H9 (cell line): ENCODE measurements around the gene BMERB1. TPM values are rescaled to one million over a fixed set of nuclear protein-coding genes. Genes with fewer than 3 reads are reported as not detected.

Source experiments
- DNase-seq: peaks from one replicate; pipeline ENCODE4 v3.0.0-alpha.2; 2017
- H2AFZ ChIP-seq: one replicate; pipeline ENCODE4 v1.6.1; 2013; ENCODE audit warnings: mild to moderate bottlenecking, low read length, control low read depth, moderate library complexity
- H2AK5ac ChIP-seq: 2 replicates; pipeline ENCODE4 v1.6.1; 2013; ENCODE audit warnings: low read length, control low read depth, mixed read lengths; ENCODE audit not compliant: insufficient read length
- H2BK120ac ChIP-seq: one replicate; pipeline ENCODE4 v1.6.1; 2013; ENCODE audit warnings: low read depth, mild to moderate bottlenecking, low read length, control low read depth, inconsistent platforms; ENCODE audit not compliant: poor library complexity, severe bottlenecking
- H2BK12ac ChIP-seq: 2 replicates; pipeline ENCODE4 v1.6.1; 2013; ENCODE audit warnings: low read length, control low read depth, mixed read lengths, low read depth; ENCODE audit not compliant: insufficient read length
- H2BK15ac ChIP-seq: 2 replicates; pipeline ENCODE4 v1.6.1; 2013; ENCODE audit warnings: low read depth, low read length, control low read depth
- H2BK20ac ChIP-seq: one replicate; pipeline ENCODE4 v1.6.1; 2013; ENCODE audit warnings: low read depth, mild to moderate bottlenecking, low read length, control low read depth, inconsistent platforms; ENCODE audit not compliant: poor library complexity, severe bottlenecking
- H2BK5ac ChIP-seq: 2 replicates; pipeline ENCODE4 v1.6.1; 2013; ENCODE audit warnings: low read length, control low read depth, mixed read lengths; ENCODE audit not compliant: insufficient read length
- H3K14ac ChIP-seq: 2 replicates; pipeline ENCODE4 v1.6.1; 2013; ENCODE audit warnings: low read length, control low read depth; ENCODE audit not compliant: insufficient read depth
- H3K18ac ChIP-seq: 2 replicates; pipeline ENCODE4 v1.6.1; 2013; ENCODE audit warnings: low read depth, mild to moderate bottlenecking, mixed read lengths, low read length, control low read depth; ENCODE audit not compliant: insufficient read length
- H3K23ac ChIP-seq: 2 replicates; pipeline ENCODE4 v1.6.1; 2013; ENCODE audit warnings: low read length, control low read depth, mixed read lengths, low read depth; ENCODE audit not compliant: insufficient read length
- H3K23me2 ChIP-seq: 2 replicates; pipeline ENCODE4 v1.6.1; 2013; ENCODE audit warnings: low read depth, mild to moderate bottlenecking, mixed read lengths, low read length, control low read depth; ENCODE audit not compliant: insufficient read length, poor library complexity, severe bottlenecking
- H3K27ac ChIP-seq: 2 replicates; pipeline ENCODE4 v1.5.1; 2013; ENCODE audit warnings: low read length, control low read depth, mixed read lengths, low read depth; ENCODE audit not compliant: insufficient read length
- H3K27me3 ChIP-seq: 2 replicates; pipeline ENCODE4 v1.6.1; 2013; ENCODE audit warnings: low read length, control low read depth, inconsistent platforms; ENCODE audit not compliant: insufficient read depth
- H3K4ac ChIP-seq: 2 replicates; pipeline ENCODE4 v1.6.1; 2013; ENCODE audit warnings: low read depth, mild to moderate bottlenecking, control low read depth, inconsistent platforms, low read length, moderate library complexity
- H3K4me1 ChIP-seq: 2 replicates; pipeline ENCODE4 v1.6.1; 2013; ENCODE audit warnings: low read length, control low read depth, inconsistent platforms; ENCODE audit not compliant: insufficient read depth
- H3K4me2 ChIP-seq: 2 replicates; pipeline ENCODE4 v1.6.1; 2013; ENCODE audit warnings: low read length, control low read depth, mixed read lengths; ENCODE audit not compliant: insufficient read length, insufficient read depth
- H3K56ac ChIP-seq: 2 replicates; pipeline ENCODE4 v1.6.1; 2013; ENCODE audit warnings: low read depth, mild to moderate bottlenecking, mixed read lengths, low read length, control low read depth; ENCODE audit not compliant: insufficient read length
- H3K79me1 ChIP-seq: 2 replicates; pipeline ENCODE4 v1.6.1; 2013; ENCODE audit warnings: low read depth, mild to moderate bottlenecking, moderate library complexity, low read length, control low read depth, inconsistent platforms; ENCODE audit not compliant: insufficient read depth, poor library complexity, severe bottlenecking
- H3K79me2 ChIP-seq: 2 replicates; pipeline ENCODE4 v1.6.1; 2013; ENCODE audit warnings: low read length, control low read depth, inconsistent platforms; ENCODE audit not compliant: insufficient read depth
- H3K9ac ChIP-seq: 2 replicates; pipeline ENCODE4 v1.6.1; 2013; ENCODE audit warnings: low read length, control low read depth, mixed read lengths; ENCODE audit not compliant: insufficient read length; ENCODE audit errors: extremely low read depth
- H3K9me3 ChIP-seq: one replicate; pipeline ENCODE4 v1.6.1; 2013; ENCODE audit warnings: low read depth, low read length, inconsistent platforms; ENCODE audit not compliant: control insufficient read depth
- H3T11ph ChIP-seq: one replicate; pipeline ENCODE4 v1.6.1; 2013; ENCODE audit warnings: mild to moderate bottlenecking, low read length, control low read depth, inconsistent platforms
- H4K20me1 ChIP-seq: one replicate; pipeline ENCODE4 v1.6.1; 2013; ENCODE audit not compliant: control insufficient read depth, insufficient read length, insufficient read depth
- H4K5ac ChIP-seq: 2 replicates; pipeline ENCODE4 v1.6.1; 2013; ENCODE audit warnings: low read depth, mild to moderate bottlenecking, mixed read lengths, low read length, control low read depth; ENCODE audit not compliant: insufficient read length
- H4K8ac ChIP-seq: replicated peaks from 2 replicates; pipeline ENCODE4 v1.6.1; 2013; ENCODE audit warnings: low read length, control low read depth, mixed read lengths, low read depth; ENCODE audit not compliant: insufficient read length
- H4K91ac ChIP-seq: 2 replicates; pipeline ENCODE4 v1.6.1; 2013; ENCODE audit warnings: low read depth, mild to moderate bottlenecking, moderate library complexity, mixed read lengths, low read length, control low read depth; ENCODE audit not compliant: insufficient read length
- H3K27ac Mint-ChIP-seq, 3 experiments: 2 replicates in 2 of 3; 3 replicates in 1 of 3; pipeline ENCODE4 v1.8.0; 2020 to 2021; ENCODE audit warnings: mixed read lengths in 3 of 3, mild to moderate bottlenecking in 1 of 3, moderate library complexity in 1 of 3
- H3K27me3 Mint-ChIP-seq: 2 replicates; pipeline ENCODE4 v1.8.0; 2021; ENCODE audit warnings: low read depth, mild to moderate bottlenecking, moderate library complexity, mixed read lengths
- H3K36me3 Mint-ChIP-seq, 3 experiments: 2 replicates in 2 of 3; 3 replicates in 1 of 3; pipeline ENCODE4 v1.8.0; 2020 to 2021; ENCODE audit warnings: low read depth in 3 of 3, mixed read lengths in 3 of 3; ENCODE audit not compliant: insufficient read depth in 1 of 3
- H3K4me1 Mint-ChIP-seq, 2 experiments: 2 replicates each; pipeline ENCODE4 v1.8.0; 2020; ENCODE audit warnings: mixed read lengths in 2 of 2
- H3K4me3 Mint-ChIP-seq, 2 experiments: 2 replicates in 1 of 2; 3 replicates in 1 of 2; pipeline ENCODE4 v1.8.0; 2020 to 2021; ENCODE audit warnings: mild to moderate bottlenecking in 2 of 2, mixed read lengths in 2 of 2, moderate library complexity in 1 of 2
- H3K9me3 Mint-ChIP-seq, 2 experiments: 2 replicates in 1 of 2; 3 replicates in 1 of 2; pipeline ENCODE4 v1.8.0; 2020; ENCODE audit warnings: mild to moderate bottlenecking in 2 of 2, mixed read lengths in 2 of 2, moderate library complexity in 1 of 2
- WGBS: extraction: QIAGEN DNeasy Blood & Tissue Kit; methylation state at CpG from one replicate; pipeline ENCODE4 v1.1.7; 2013; ENCODE audit warnings: missing lambda C conversion rate, low lambda C conversion rate, mixed read lengths; ENCODE audit not compliant: insufficient read length; ENCODE audit errors: extremely low coverage; 5-methylcytosine and 5-hydroxymethylcytosine counted together
- total RNA-seq: library from RNA; stranded (reverse); gene quantifications from 2 replicates; pipeline ENCODE4 v1.2.1, GENCODE V29; 2021
- TF ChIP-seq, protein P1 (sequence below): fragments of 200-600 bp; sonication (generic); conservative IDR thresholded peaks from 3 replicates; pipeline ENCODE4 v1.8.0; 2021; ENCODE audit warnings: antibody characterized with exemption, mild to moderate bottlenecking

BMERB1 gene
- total RNA-seq, 1 experiment from 2014 or later = 19.5 TPM

DNA sequence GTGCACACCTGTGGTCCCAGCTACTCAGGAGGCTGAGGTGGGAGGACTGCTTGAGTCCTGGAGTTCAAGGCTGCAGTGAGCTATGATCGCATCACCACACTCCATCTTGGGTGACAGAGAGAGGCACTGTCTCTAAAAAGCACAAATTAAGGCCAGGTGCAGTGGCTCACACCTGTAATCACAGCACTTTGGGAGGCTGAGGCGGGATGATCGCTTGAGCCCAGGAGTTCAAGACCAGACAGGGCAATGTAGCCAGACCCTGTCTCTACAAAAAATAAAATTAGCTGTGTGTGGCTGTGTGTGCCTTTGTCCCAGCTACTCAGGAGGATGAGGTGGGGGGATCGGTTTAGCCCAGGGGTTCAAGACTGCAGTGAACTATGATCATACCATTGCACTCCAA is 81.6 kb downstream of the BMERB1 start:
- Histone ChIP-seq H3K4me1 (no peaks in the 10 kb centered on the region), H3K18ac (no peak overlapping the region), H2AK5ac (no peak overlapping the region), H3K14ac (no peak overlapping the region), H2BK20ac (no peak overlapping the region), H3K9me3 (no peaks in the 10 kb centered on the region), H2BK15ac (no peak overlapping the region), H3K4ac (no peak overlapping the region), H3K27ac (no peak overlapping the region), H4K5ac (no peak overlapping the region), H4K20me1 (no peaks in the 10 kb centered on the region), H4K91ac (no peak overlapping the region), H3K79me1 (no peaks in the 10 kb centered on the region), H2BK5ac (no peak overlapping the region), H3T11ph (no peak overlapping the region), H3K27me3 (no peaks in the 10 kb centered on the region), H4K8ac (no peak overlapping the region), H2BK120ac (no peak overlapping the region), H3K79me2 (no peaks in the 10 kb centered on the region), H3K23me2 (no peaks in the 10 kb centered on the region), H3K9ac (no peak overlapping the region), H3K56ac (no peak overlapping the region), H2BK12ac (no peak overlapping the region), H3K4me2 (no peak overlapping the region), H3K23ac (no peak overlapping the region), H2AFZ (no peak overlapping the region)
- DNase-seq = no peak
- Mint-ChIP-seq H3K27me3 (no peaks in the 10 kb centered on the region), H3K36me3 (peaks cover 0 to 9% (median 2%) of the 10 kb centered on the region in 3 experiments; a peak in 2 of 7 replicates), H3K27ac (no peak overlapping the region), H3K4me3 (no peak overlapping the region), H3K4me1 (peaks cover 4 to 6% of the 10 kb centered on the region in 2 experiments), H3K9me3 (no peaks in the 10 kb centered on the region)
- TF ChIP-seq, protein P1, sequence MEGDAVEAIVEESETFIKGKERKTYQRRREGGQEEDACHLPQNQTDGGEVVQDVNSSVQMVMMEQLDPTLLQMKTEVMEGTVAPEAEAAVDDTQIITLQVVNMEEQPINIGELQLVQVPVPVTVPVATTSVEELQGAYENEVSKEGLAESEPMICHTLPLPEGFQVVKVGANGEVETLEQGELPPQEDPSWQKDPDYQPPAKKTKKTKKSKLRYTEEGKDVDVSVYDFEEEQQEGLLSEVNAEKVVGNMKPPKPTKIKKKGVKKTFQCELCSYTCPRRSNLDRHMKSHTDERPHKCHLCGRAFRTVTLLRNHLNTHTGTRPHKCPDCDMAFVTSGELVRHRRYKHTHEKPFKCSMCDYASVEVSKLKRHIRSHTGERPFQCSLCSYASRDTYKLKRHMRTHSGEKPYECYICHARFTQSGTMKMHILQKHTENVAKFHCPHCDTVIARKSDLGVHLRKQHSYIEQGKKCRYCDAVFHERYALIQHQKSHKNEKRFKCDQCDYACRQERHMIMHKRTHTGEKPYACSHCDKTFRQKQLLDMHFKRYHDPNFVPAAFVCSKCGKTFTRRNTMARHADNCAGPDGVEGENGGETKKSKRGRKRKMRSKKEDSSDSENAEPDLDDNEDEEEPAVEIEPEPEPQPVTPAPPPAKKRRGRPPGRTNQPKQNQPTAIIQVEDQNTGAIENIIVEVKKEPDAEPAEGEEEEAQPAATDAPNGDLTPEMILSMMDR = no peak
- no CpG with 5 or more reads among the region's 4 CpGs for WGBS
